ENCODE results near the gene C3orf62. TPM values are rescaled to one million over a fixed set of nuclear protein-coding genes. Genes with fewer than 3 reads are reported as not detected.

The C3orf62 gene
- total RNA-seq, 1 donor from 2014 or later = 2.3 TPM

- DNase-seq (ENCODE audit: extremely low read depth, low read depth, low spot score) = no peak
Observed at GRCh38 chr3:49219132-49219531, 57.9 kb downstream of the C3orf62 start.

Other genes with a start within 250 kb of the C3orf62 start
- gene IMPDH2, start 247.8 kb downstream of the C3orf62 start, total RNA-seq = 123 and 185 TPM in 2 replicates
- 73.8 and 205 TPM in 2 replicates for gene QRICH1, start 183.2 kb downstream of the C3orf62 start, total RNA-seq
- gene QARS1, start 172.5 kb downstream of the C3orf62 start, total RNA-seq = 246 and 266 TPM in 2 replicates
- gene USP19, start 156.4 kb downstream of the C3orf62 start, total RNA-seq = 37.7 and 43.1 TPM in 2 replicates
- 1,071 and 1,381 TPM in 2 replicates for gene LAMB2, start 144.2 kb downstream of the C3orf62 start, total RNA-seq
- 40.8 and 41.9 TPM in 2 replicates for gene CCDC71, start 110.9 kb downstream of the C3orf62 start, total RNA-seq
- 98.4 and 110 TPM in 2 replicates for gene KLHDC8B, start 105.6 kb downstream of the C3orf62 start, total RNA-seq
- 24.2 and 36.1 TPM in 2 replicates for gene USP4, start 62.8 kb upstream of the C3orf62 start, total RNA-seq
- 607 and 731 TPM in 2 replicates for gene GPX1, start 81.1 kb upstream of the C3orf62 start, total RNA-seq
- 584 and 601 TPM in 2 replicates for gene RHOA, start 134.7 kb upstream of the C3orf62 start, total RNA-seq
- 18.4 and 28.7 TPM in 2 replicates for gene TCTA, start 135.2 kb upstream of the C3orf62 start, total RNA-seq
- gene AMT, start 145.2 kb upstream of the C3orf62 start, total RNA-seq = 1.9 and 2.5 TPM in 2 replicates
- 10.1 and 12.6 TPM in 2 replicates for gene NICN1, start 152.1 kb upstream of the C3orf62 start, total RNA-seq
- 99.3 and 111 TPM in 2 replicates for gene DAG1, start 193.0 kb upstream of the C3orf62 start, total RNA-seq